Middle frontal gyrus (tissue), 1 donor: Measurements from ENCODE around the gene SH3TC2.
A peak's percentile ranks its signal among the peaks of the same experiment; 100 is the strongest.
"Not testable (repeated sequence)": the region's sequence is repeated elsewhere in the genome, so short reads cannot be mapped to it uniquely, and the experiment has no call there.

ENCODE experiments used
- DNase-seq: peaks from one replicate; pipeline ENCODE4 v3.0.0-alpha.2; 2015; ENCODE audit warnings: low spot score; ENCODE audit errors: extremely low spot score

Gene SH3TC2

GRCh38 chr5:149063017-149063687 lies at the start of gene SH3TC2:
Gene SH3TC2, minus strand, starts transcription at chr5:149063062. Its CDS starts 40 bp downstream, at chr5:149063022.
- peak; percentile 27 for DNase-seq

- DNase-seq, result no peak
Measured at GRCh38 chr5:149110406-149110805, 47.5 kb upstream of the SH3TC2 start.

DNA sequence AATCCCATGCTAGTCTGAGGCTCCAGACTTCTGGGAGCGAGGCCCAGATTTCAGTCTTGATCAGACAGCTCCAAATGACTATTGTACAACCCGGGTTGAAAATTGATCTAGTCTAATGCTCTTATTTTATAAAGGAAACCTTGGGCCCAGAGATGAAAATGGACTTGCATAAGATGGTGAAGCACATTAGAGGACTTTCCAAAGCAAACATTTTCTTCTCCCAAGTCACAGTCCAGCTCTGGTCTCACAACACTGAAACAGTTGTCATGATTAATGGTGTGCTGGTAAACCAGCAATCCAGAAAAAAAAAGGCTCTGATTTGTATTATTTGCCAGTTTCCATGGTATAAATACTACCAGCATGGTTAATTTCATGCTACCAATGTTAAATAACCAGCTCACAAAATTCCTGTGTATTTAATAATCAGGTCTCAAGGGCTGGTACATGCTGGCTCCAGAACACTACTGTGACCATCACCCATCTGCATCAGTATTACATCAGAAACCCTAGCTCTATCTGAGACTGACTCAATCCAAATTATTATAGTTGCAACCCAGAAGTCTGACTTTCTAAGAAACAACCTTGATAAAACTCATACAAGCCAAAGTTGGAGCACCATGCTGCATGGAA lies 45.9 kb upstream of the SH3TC2 start:
- no peak for DNase-seq

- no peak for DNase-seq
Measured at GRCh38 chr5:149100331-149100730, 37.5 kb upstream of the SH3TC2 start.

GRCh38 chr5:149099920-149100319 lies 37.1 kb upstream of the SH3TC2 start:
- no peak for DNase-seq

DNA sequence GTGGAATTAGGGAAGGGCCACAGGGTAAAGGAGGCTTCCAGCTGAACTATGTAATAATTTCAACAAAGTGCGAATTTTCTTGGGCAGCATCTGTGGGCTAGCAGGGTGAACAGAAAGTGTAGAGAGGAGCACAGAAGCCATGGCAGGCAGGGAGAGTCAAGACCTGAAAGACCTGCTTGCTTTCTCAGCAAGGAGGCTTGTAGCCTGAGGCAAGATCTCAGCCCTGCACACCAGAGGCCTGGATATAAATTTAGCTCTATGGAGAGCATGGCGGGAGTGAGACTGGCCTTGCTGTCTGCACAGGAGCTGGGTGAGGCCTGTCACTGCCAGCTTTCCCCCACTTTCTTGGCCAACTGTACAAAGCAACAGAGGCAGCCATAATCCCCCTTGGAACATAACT lies 32.1 kb upstream of the SH3TC2 start:
- DNase-seq, result no peak

DNA sequence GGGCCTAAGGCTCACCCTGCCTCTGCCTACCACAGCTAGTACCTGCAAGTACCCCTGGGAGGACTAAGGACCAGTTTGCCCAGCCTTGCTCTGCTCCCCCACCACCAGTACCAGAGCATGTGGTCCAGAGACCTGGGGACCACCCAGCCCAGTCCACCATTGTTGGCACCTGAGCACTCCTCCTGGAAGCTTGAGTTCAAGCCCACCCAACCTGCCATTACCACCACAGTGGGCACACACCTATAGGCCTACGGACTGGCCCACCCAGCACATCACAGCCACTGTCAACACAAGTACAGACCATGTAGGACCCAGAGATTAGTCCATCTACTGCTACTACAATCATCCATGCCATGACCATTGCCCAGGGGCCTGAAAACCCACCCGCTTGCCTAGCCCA lies 30.8 kb upstream of the SH3TC2 start:
- DNase-seq, result no peak

- DNase-seq, result no peak
Measured at GRCh38 chr5:149089796-149090195, 26.9 kb upstream of the SH3TC2 start.

- no peak for DNase-seq
Measured at GRCh38 chr5:149088686-149089085, 25.8 kb upstream of the SH3TC2 start.

DNA sequence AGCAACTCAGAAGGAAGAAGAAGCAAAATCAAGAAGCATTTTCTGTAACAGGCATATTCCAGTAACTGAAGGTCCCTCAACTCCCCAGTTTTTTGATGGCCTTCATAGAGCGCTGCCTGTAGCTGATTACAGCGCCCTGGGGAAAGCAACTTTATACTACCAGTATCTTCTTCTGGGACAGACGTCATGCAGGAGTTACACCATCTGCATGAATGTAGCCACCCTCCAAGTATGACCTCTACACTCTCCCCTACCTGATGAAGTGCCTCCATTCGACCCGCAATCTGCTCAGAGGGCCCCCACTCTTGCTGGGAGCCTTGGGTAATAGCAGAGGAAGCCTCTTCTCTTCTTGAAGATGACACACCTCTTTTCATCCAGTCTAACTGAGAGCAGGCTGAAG lies 21.0 kb upstream of the SH3TC2 start:
- DNase-seq, result no peak

DNA sequence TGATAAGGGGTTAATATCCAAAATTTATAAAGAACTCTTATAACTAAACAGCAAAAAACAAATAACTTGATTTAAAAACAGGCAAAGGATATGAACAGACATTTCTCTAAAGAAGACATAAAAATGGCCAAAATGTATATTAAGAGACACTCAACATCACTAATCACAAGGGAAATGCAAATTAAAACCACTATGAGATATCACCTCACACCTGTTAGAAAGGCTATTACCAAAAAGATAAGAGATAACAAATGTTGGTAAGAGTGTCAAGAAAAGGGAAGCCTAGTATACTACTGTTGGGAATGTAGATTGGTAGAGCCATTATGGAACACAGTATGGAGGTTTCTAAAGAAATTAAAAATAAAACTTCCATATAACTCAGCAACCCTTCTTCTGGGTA lies 19.4 kb upstream of the SH3TC2 start:
- no peak for DNase-seq

DNA sequence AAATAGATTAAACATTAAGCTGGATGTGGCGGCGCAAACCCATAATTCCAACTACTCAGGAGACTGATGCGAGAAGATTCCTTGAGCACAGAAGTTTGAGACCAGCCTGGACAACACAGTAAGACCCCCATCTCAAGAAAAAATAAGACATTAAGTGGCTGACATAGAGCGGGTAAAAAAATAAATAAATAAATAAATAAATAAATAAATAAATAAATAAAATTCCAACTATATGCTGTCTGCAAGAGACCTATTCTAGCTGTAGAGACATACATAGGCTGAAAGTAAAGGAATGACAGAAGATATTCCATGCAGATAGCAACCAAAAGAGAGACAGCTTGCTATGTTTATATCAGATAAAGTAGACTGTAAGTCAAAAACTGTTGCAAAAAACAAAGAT lies 17.4 kb upstream of the SH3TC2 start:
- DNase-seq, result no peak

DNA sequence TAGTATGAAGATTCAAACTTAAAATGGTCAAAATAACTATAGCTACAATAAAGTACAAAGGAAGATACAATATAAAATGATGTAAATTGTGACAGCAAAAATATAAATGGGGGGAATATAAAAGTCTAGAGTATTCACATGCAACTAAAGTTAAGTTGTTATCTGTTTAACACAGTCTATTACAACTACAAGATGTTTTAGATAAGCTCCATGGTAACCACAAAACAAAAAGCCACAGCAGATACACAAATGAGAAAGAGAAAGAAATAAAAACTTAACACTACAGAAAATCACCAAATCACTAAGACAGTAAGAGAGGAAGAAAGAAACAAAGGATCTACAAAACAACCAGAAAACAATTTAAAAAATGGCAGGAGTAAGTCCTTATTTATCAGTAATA lies 17.0 kb upstream of the SH3TC2 start:
- no peak for DNase-seq

DNA sequence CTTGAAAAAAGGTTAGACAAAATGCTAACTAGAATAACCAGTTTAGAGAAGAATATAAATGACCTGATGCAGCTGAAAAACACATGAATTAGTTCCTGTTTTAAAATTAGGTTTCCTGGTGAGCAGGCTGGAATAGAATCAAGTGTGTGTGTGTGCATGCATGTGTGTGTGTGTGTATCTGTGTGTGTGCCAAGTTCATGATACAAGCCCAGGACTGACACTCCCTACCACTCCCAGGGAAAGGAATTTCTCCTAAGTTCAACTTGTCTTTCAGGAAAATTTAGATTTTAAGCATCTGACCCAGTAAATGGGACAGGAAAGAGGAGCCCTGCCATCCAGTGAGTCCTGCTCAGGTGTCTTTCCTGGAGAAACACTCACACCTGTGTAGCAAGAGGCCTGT lies 11.2 kb upstream of the SH3TC2 start:
- not testable (repeated sequence) for DNase-seq

GRCh38 chr5:149073213-149073612 lies 10.4 kb upstream of the SH3TC2 start:
- DNase-seq, result no peak

DNA sequence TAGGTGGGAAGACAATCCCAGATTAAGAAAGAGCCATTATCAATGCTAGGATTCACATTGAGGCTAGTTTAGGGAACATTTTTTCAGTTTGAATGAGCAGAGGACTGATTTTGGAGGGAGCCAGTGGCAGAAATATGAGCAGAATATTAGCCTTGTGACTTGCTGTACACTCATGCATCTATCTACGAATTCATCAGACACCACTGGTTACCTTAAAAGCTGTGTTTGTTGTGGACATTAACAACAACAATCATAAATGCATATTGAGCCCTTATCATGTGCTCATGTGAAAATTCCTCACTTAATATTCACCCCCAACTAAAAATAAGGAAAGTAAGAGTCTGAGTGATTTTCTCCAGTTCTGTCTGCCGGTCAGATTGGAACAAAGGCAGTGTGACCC lies 9.9 kb upstream of the SH3TC2 start:
- DNase-seq, result no peak

- DNase-seq, result no peak
Measured at GRCh38 chr5:149072376-149072775, 9.5 kb upstream of the SH3TC2 start.

- DNase-seq, result no peak
Measured at GRCh38 chr5:149071756-149072155, 8.9 kb upstream of the SH3TC2 start.

- no peak for DNase-seq
Measured at GRCh38 chr5:149071216-149071615, 8.4 kb upstream of the SH3TC2 start.

DNA sequence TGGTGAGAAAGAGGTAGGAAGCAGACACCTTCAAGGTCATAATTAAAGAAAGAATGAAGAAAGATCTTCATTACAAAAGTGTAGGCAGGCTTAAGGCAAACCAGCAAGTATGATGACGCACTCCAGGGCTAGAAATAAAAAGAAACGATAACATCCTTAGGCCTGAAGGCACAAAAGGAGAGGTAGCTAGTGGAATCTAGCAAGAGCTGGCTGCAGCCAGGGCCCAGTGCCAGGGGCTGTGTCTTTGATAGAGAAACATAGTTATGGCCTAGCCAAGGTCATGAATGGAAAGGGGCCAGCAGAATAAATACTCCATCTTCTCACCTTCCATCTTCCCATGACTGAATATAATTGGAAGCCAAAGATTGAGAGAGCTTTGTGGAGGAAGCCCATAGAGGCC lies 6.8 kb upstream of the SH3TC2 start:
- no peak for DNase-seq

DNA sequence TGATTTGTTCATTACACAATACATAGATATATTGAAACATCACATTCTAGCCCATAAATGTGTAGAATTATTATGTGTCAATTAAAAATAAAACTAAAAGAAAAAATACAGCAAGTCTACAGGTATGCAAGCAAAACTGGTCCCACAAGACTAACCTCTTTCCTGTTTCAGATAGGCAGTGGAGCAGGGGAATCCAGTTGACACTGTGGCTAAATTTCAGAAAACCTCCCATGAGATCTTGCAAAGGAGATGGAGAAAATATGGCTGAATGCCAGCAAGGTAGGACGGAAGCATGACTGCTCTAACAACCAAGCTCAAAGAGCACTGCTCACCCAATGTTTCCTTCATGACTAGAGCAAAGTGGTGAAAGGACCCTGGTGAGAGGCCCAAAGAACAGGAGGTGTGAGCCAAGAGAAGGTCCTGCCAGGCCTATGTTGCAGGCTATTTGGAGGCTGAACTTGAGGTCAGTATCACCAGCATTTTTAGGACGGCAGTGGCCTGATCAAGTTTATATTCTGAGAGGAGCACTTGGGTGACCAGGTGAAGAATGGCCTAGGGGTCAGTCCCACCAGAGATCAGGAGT lies 1.1 kb upstream of the SH3TC2 start:
- no peak for DNase-seq

DNA sequence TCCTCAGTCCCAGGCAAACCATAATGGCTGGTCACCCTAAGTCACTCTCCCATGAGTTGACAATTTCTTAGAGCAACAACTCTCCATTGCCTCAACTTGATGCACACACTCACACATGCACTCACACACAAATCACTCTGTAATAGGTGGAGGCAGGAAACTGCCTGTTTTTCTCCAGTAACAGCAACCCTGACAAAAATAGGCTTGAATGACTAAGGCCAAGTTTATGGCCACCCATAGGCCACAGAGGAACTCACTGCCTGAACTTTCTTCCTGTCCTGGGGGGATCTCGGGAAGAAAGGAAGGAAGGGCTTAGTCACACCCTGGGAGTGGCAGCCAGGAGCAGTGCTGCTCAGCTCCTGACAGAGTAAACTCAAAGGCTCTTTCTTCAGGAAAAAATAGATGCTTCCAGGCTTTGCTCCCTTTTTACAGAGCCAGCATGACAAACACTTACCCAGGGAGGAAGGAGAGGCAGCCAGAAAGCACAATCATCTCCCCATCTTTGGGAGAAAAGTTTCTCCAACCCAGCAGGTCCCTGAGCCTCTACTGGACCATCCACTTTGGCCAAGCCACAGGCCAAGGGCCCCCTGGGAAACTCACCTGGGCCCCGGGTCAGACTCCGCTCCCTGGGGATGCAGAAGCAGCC lies 368 bp downstream of the SH3TC2 start:
- DNase-seq, result no peak
